RWPE1 (cell line): Measurements from ENCODE around the gene KRTAP6-3.

Experiments used
- CTCF ChIA-PET: fragments of 350-600 bp; sonication (Branson Sonifier 250); formaldehyde crosslinking; extraction: SDS; loops from one replicate; lab custom pipeline; 2021; lab: Yijun Ruan, JAX
- POLR2A ChIA-PET: fragments of 400-600 bp; formaldehyde crosslinking; extraction: SDS; loops from one replicate; lab custom pipeline; 2020; ENCODE audit warnings: antibody characterized with exemption; ENCODE audit not compliant: low non-redundant PET; lab: Yijun Ruan, JAX
- DNase-seq: peaks from one replicate; pipeline ENCODE4 v3.0.0; 2012; ENCODE audit warnings: low spot score
- H3K27ac ChIP-seq: fragments of 450-650 bp; 2 replicates; pipeline ENCODE4 v1.5.1; 2017
- TF ChIP-seq, protein P1 (sequence below): fragments of 450-650 bp; conservative IDR thresholded peaks from 2 replicates; pipeline ENCODE4 v1.5.1; 2017; ENCODE audit warnings: low read depth, mild to moderate bottlenecking

KRTAP6-3 gene

DNA sequence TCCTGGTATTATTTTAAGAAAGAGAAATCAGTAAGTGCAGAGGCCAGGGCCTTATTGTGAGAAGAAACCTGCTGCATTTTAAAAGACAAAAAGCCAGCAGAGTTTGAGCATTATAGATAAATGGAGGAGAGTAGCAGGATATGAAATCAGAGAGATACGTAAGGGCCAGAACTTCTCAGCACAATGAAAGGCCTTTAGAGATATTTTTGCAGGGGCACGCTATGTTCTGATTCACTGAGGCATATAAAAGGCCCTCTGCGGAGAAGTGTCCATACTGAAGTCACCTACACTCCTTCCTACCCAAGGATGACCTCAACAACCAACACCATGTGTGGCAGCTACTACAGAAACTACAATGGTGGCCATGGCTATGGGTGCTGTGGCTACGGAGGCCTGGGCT lies at the start of gene KRTAP6-3:
Gene KRTAP6-3 (plus strand): TSS at position 301 of the 400 bp plus-strand sequence. CDS start 6 bp downstream, at position 307.
- no peak within 1 kb of the TSS for H3K27ac ChIP-seq
- TF ChIP-seq, protein P1, sequence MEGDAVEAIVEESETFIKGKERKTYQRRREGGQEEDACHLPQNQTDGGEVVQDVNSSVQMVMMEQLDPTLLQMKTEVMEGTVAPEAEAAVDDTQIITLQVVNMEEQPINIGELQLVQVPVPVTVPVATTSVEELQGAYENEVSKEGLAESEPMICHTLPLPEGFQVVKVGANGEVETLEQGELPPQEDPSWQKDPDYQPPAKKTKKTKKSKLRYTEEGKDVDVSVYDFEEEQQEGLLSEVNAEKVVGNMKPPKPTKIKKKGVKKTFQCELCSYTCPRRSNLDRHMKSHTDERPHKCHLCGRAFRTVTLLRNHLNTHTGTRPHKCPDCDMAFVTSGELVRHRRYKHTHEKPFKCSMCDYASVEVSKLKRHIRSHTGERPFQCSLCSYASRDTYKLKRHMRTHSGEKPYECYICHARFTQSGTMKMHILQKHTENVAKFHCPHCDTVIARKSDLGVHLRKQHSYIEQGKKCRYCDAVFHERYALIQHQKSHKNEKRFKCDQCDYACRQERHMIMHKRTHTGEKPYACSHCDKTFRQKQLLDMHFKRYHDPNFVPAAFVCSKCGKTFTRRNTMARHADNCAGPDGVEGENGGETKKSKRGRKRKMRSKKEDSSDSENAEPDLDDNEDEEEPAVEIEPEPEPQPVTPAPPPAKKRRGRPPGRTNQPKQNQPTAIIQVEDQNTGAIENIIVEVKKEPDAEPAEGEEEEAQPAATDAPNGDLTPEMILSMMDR = no peak
- ChIA-PET CTCF (no interaction called here), POLR2A (no interaction called here)
- DNase-seq = no peak

DNA sequence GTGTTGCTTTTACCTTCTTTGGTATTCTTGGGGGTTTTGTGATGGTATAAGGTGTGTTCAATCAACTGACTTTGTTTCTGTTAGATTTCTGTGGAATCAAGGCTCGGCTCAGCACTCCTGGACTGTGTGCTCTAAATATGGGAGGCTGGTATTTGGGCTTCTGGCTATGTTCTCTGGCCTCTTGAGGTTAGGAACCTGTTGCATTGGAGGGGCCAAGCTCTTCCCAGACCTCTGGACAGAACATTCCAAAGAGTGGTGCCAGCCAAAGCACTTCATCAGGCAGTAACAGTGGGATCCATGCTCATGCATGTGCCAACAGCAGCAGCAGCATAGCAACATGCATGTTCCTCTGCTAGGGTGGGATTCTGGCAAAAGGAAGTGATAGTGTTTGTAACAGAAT lies 39.5 kb upstream of the KRTAP6-3 start:
- ChIA-PET CTCF (no interaction called here), POLR2A (no interaction called here)
- no peak for DNase-seq
- no peak overlapping the region for H3K27ac ChIP-seq
- TF ChIP-seq, protein P1 = no peak

DNA sequence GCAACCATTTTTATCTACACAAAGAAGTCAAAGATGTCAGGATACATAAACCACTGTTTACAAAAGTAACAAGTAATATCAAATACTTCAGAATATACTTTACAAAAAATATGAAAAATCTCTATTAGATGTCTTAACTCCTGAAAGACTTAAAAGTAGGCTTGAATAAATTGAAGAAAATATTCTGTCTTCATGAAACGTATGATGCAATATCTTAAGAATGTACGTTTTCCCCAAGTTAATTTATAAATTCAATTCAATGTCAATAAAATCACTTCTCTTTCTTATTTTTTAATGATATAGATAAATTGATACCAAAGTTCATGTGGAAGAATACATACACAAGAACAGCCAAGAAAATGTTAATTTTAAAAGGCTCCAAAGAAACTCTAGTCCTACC lies 37.1 kb upstream of the KRTAP6-3 start:
- DNase-seq = no peak
- POLR2A ChIA-PET = no interaction called here
- TF ChIP-seq, protein P1 = no peak
- H3K27ac ChIP-seq = no peak overlapping the region
- CTCF ChIA-PET = no interaction called here

DNA sequence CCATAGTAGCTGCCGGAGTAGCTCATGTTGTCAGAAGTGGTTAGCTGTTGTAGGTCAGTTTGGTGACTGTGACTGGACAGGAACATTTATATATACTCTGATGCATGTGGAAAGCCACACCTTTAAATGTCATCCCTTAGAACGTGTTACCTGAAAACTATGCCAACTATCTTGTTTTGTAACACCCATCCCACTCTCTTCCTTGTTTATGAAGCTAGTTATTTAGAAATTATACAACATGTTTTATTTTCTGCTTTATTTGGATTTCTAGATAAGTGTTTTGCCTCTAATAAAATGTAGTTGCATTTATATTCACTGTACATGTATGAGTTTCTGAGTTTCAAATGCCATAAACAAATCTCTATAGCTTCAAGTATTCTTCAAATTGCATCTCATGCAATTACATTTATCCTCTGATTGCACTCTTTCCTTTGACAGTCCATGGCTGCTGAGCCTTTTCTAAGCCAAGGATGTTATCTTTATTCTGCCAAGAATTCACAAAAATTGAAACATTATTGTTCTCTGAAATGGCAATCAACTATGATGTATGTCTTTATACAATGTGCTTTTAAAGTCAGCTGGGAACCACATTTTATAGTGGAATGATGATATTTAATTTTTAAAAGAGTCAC lies 30.9 kb upstream of the KRTAP6-3 start, which contains the start of gene KRTAP19-7:
Gene KRTAP19-7 (minus strand): TSS at position 51 of the 632 bp plus-strand sequence. CDS start 25 bp downstream, at position 26.
- ChIA-PET CTCF (no interaction called here), POLR2A (no interaction called here)
- H3K27ac ChIP-seq = no peak within 1 kb of the TSS
- TF ChIP-seq, protein P1 = no peak
- no peak for DNase-seq

GRCh38 chr21:30561957-30562356 lies 30.3 kb upstream of the KRTAP6-3 start:
- DNase-seq = no peak
- TF ChIP-seq, protein P1 = no peak
- no peak overlapping the region for H3K27ac ChIP-seq
- POLR2A ChIA-PET = no interaction called here
- CTCF ChIA-PET = no interaction called here

DNA sequence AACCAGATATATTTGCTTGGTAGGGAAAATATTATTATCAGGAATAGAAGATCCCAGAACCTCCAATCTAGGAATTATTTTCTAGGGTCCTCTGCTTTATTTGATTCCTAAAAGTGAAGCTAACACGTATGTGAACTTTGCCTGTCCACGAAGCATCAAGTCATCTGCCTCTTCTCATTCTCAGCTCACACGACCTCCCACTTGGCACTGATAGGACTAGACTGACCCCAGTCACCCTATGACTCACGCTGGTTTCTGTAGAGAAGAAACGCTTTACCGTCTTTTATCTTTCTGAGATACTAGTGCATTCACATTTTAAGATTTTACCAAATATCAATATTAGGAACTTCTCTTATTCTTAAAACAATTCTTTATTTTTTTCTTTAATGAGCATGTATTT lies 29.2 kb upstream of the KRTAP6-3 start:
- ChIA-PET CTCF (interaction anchor here (0.6 kb wide), 1 partner anchor 244 kb away, joined by 7 read pairs; no protein-coding TSS in a partner anchor), POLR2A (no interaction called here)
- TF ChIP-seq, protein P1 = no peak
- DNase-seq = no peak
- H3K27ac ChIP-seq = no peak overlapping the region
